Psoas muscle (tissue), 8 donors: ENCODE data around the gene CNNM4. TPM values are rescaled to one million over a fixed set of nuclear protein-coding genes. Genes with fewer than 3 reads are reported as not detected.
A peak's percentile ranks its signal among the peaks of the same experiment; 100 is the strongest.

Source experiments
- ATAC-seq, 4 donors: fragments of 200-7000 bp; cut with Tn5 transposase; one replicate each; pipeline ENCODE4 v1.9.1; 2020; ENCODE audit warnings: moderate library complexity in 3 of 4, mild to moderate bottlenecking in 2 of 4
- DNase-seq, 2 donors: peaks; one replicate each; pipeline ENCODE4 v3.0.0-alpha.2; 2020
- H3K27ac ChIP-seq: fragments of 200-600 bp; one replicate; pipeline ENCODE4 v1.8.0; 2022
- H3K27me3 ChIP-seq, 3 donors: fragments of 200-600 bp in 1 of 3; one replicate each; pipeline versions ENCODE4 v1.6.1 to v1.8.0; 2013 to 2022; ENCODE audit warnings: low read length in 2 of 3, mild to moderate bottlenecking in 2 of 3, moderate library complexity in 1 of 3; ENCODE audit not compliant: insufficient read depth in 3 of 3
- H3K36me3 ChIP-seq, 2 donors: fragments of 200-600 bp in 1 of 2; one replicate each; pipeline versions ENCODE4 v1.6.1 to v1.8.0; 2013 to 2022; ENCODE audit warnings: low read depth in 1 of 2, mild to moderate bottlenecking in 1 of 2, moderate library complexity in 1 of 2; ENCODE audit not compliant: insufficient read depth in 1 of 2
- H3K4me1 ChIP-seq: fragments of 200-600 bp; one replicate; pipeline ENCODE4 v1.8.0; 2022
- H3K4me3 ChIP-seq: fragments of 200-600 bp; one replicate; pipeline ENCODE4 v1.8.0; 2022; ENCODE audit warnings: mild to moderate bottlenecking
- H3K9me3 ChIP-seq: fragments of 200-600 bp; one replicate; pipeline ENCODE4 v1.8.0; 2022
- WGBS, 3 donors: extraction: QIAGEN DNeasy Blood & Tissue Kit; methylation state at CpG; one replicate each; pipeline versions ENCODE4 v1.1.6 to v1.1.7; 2013; 5-methylcytosine and 5-hydroxymethylcytosine counted together
- intact Hi-C, 2 donors: fragments of 100-400 bp; cut with DNase I; formaldehyde crosslinking; loops; one replicate each; pipeline versions ENCODE4 v1.11.0 to v1.14.2; 2022
- polyA plus RNA-seq, 3 donors: library from polyadenylated mRNA; stranded (reverse); fragments of 200-250 nt; gene quantifications; one replicate each; pipeline ENCODE4 v1.2.3, GENCODE V29; 2013
- total RNA-seq, 4 donors: library from RNA; stranded (reverse); fragmentation: NEBNext Ultra II Directional in 2 of 4; extraction: Animal tissue kit (Norgen Biotek cat#: 25700) in 2 of 4; gene quantifications; one replicate each; pipeline versions ENCODE4 v1.2.1 to v1.2.4, GENCODE V29; 2021 to 2023
- TF ChIP-seq, protein P1 (sequence below): fragments of 200-600 bp; IDR thresholded peaks from one replicate; pipeline ENCODE4 v1.8.0; 2022; ENCODE audit warnings: antibody characterized with exemption
- donor health status: healthy with polysubstance abuse.
- donor health status: DM: no; HTN: no; CAD: no; lungs with moderate emphysema.
- donor health status: Bipolar disorder and iron deficiency.
- donor health status: healthy.
- donor health status: DM: yes; HTN: yes; CAD: no.
- donor health status: DM: no; HTN: no; CAD: no.
- donor health status: DM: no; HTN: no; CAD: no.
- donor health status: DM: yes; HTN: yes; CAD: no.

The CNNM4 gene
- total and polyA plus RNA-seq, 7 donors, result 2.7 to 28.8 (median 12.2) TPM

DNA sequence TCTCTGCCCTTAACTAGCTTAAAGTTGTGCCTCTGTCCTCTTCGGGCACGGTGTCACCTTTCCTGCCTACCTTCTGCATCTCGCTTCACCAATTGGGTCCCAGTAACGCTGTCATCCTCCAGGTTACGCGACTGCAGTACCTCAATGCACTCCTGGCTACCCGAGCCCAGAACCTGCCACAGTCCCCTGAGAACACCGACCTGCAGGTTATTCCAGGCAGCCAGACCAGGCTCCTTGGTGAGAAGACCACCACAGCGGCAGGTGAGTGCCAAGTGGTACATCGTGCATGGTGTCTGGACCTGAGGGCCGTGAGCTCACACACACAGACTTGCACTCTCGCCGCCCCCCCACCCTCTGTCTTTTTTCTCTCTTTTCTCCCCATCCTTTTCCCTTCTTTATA lies 68.2 kb downstream of the CNNM4 start:
- Histone ChIP-seq H3K27me3 (no peaks in the 10 kb centered on the region), H3K4me1 (peaks cover 19% of the 10 kb centered on the region), H3K36me3 (peaks cover 6 to 86% of the 10 kb centered on the region in 2 donors), H3K9me3 (no peaks in the 10 kb centered on the region), H3K27ac (no peak overlapping the region), H3K4me3 (no peak overlapping the region)
- ATAC-seq (no peak), DNase-seq (no peak)
- intact Hi-C loops, result no loop called here
- TF ChIP-seq, protein P1, sequence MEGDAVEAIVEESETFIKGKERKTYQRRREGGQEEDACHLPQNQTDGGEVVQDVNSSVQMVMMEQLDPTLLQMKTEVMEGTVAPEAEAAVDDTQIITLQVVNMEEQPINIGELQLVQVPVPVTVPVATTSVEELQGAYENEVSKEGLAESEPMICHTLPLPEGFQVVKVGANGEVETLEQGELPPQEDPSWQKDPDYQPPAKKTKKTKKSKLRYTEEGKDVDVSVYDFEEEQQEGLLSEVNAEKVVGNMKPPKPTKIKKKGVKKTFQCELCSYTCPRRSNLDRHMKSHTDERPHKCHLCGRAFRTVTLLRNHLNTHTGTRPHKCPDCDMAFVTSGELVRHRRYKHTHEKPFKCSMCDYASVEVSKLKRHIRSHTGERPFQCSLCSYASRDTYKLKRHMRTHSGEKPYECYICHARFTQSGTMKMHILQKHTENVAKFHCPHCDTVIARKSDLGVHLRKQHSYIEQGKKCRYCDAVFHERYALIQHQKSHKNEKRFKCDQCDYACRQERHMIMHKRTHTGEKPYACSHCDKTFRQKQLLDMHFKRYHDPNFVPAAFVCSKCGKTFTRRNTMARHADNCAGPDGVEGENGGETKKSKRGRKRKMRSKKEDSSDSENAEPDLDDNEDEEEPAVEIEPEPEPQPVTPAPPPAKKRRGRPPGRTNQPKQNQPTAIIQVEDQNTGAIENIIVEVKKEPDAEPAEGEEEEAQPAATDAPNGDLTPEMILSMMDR, result no peak
- WGBS, 3 donors, result 90 to 96% (median 92%) methylated on average over 13 of the region's 13 CpGs

DNA sequence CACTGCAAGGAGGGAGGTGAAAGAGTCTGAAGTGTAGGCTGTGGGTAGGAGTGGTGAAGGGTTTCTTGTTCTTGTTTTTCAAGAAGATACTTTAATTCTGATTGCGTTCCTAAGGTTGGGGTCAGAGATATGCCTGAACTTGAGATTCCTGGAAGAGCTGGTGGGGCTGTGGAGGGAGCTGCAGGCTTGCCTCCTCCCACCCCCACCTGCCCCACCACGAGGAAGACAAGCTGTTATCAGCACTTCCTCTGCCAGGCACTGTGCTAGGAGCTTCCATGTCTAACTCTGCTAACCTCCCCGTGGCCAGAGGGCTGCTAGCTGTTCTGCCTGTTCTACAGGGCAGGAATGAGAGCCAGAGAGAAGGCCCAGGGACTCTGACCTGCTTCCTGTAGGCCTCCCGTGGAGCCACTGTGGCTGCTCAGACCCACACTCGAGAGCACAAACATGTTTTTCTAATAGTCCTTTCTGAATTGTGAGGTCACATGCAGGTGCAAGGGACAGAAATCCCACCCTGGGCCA lies 69.4 kb downstream of the CNNM4 start:
- H3K27ac ChIP-seq, result no peak overlapping the region
- WGBS, 3 donors, result 53 to 61% (median 55%) methylated on average over 5 of the region's 5 CpGs
- no peak for ATAC-seq

DNA sequence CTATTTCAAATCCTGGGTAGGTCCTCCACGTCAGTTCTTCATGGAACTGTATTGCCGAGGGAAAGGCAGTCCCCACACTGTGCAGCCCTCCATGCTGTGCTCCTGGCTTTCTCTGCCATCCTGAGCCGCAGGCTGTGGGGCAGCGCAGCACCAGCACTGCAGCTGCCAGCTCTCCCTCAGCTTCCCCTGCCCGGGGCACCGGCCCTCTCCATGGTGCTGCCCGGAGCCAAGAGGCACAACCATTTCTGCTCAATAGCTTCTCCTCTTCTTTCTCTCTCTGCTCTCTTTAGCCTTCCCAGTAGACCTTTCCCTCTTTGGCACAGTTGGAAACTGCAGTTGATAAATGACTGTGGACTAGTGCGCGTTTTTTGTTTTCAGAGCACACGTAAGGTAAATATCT lies 71.0 kb downstream of the CNNM4 start:
- Histone ChIP-seq H3K4me1 (peaks cover 19% of the 10 kb centered on the region), H3K27me3 (no peaks in the 10 kb centered on the region), H3K9me3 (no peaks in the 10 kb centered on the region), H3K27ac (peak overlapping the region; percentile 62), H3K36me3 (peaks cover 6 to 63% of the 10 kb centered on the region in 2 donors), H3K4me3 (no peak overlapping the region)
- 60 to 74% (median 68%) methylated on average over 10 of the region's 10 CpGs for WGBS, 3 donors
- TF ChIP-seq, protein P1, result no peak
- intact Hi-C loops, result no loop called here
- ATAC-seq (peak in 1 of 4 donors; percentile 2), DNase-seq (no peak)

More for the DNA sequence above, 69.4 kb downstream of the CNNM4 start:
- Histone ChIP-seq H3K4me3 (no peak overlapping the region), H3K9me3 (no peaks in the 10 kb centered on the region), H3K36me3 (peaks cover 6 to 78% of the 10 kb centered on the region in 2 donors), H3K27me3 (no peaks in the 10 kb centered on the region), H3K4me1 (peaks cover 19% of the 10 kb centered on the region)
- TF ChIP-seq, protein P1, result no peak
- intact Hi-C loops, result no loop called here
- no peak for DNase-seq

DNA sequence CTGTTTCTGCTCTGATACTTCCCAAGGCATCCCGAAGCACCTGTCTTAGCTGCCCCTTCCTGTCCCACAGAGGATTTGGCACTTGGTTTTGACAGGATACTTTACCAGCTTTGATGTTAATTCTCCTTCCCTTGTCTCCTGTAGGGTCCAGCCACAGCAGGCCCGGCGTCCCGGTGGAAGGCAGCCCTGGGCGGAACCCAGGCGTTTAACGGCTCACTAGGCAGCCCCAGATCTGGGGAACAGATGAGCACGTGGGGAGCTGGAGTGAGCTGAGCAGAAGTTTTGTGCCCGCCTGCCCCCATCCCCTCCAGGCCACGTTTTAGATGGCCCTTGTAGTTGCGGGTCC lies 71.7 kb downstream of the CNNM4 start:
- Histone ChIP-seq H3K4me1 (peaks cover 19% of the 10 kb centered on the region), H3K27ac (peak overlapping the region; percentile 62), H3K36me3 (peaks cover 6 to 57% of the 10 kb centered on the region in 2 donors), H3K4me3 (no peak overlapping the region), H3K27me3 (no peaks in the 10 kb centered on the region), H3K9me3 (no peaks in the 10 kb centered on the region)
- TF ChIP-seq, protein P1, result no peak
- DNase-seq (no peak), ATAC-seq (no peak)
- intact Hi-C loops, result no loop called here
- 41 to 70% (median 53%) methylated on average over 11 of the region's 11 CpGs for WGBS, 3 donors
